ENCODE data around the gene GCSAM.

GRCh38 chr3:112123548-112123947 is 9.5 kb downstream of the GCSAM start:
- TF ChIP-seq CTCF (IDR thresholded peaks at IDR 0.05; ENCODE audit: insufficient read depth, low read length, poor library complexity, severe bottlenecking), result no peak
- no peak for TF ChIP-seq EZH2phosphoT487 (conservative IDR thresholded peaks at IDR 0.05; ENCODE audit: low read length)

All from SU-DHL-6 (cell line).